ENCODE data around the gene CTNNA3.

DNA sequence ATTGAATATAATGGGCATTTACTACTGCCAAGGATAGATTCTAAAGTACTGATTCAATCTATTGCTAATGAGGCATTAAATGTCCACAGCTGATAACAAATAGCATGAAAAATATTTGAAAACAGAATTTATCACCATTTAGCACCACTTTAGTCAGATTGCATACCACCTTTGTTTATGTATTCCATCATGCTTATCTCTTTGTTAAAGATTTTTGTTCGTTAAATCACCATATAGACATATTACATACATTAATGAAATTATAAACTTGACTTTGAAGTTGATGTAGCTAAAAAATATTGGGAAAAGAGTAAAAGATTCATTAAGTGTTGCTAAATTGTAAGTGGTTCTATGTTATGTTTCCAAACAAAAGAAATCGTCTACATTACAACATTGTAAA lies 1022.9 kb downstream of the CTNNA3 start:
- TF ChIP-seq, protein P1, sequence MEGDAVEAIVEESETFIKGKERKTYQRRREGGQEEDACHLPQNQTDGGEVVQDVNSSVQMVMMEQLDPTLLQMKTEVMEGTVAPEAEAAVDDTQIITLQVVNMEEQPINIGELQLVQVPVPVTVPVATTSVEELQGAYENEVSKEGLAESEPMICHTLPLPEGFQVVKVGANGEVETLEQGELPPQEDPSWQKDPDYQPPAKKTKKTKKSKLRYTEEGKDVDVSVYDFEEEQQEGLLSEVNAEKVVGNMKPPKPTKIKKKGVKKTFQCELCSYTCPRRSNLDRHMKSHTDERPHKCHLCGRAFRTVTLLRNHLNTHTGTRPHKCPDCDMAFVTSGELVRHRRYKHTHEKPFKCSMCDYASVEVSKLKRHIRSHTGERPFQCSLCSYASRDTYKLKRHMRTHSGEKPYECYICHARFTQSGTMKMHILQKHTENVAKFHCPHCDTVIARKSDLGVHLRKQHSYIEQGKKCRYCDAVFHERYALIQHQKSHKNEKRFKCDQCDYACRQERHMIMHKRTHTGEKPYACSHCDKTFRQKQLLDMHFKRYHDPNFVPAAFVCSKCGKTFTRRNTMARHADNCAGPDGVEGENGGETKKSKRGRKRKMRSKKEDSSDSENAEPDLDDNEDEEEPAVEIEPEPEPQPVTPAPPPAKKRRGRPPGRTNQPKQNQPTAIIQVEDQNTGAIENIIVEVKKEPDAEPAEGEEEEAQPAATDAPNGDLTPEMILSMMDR (IDR thresholded peaks at IDR 0.05): no peak
- no peak for TF ChIP-seq POLR2A (IDR thresholded peaks at IDR 0.05)

All from uterus (tissue), 2 donors.